H1 (cell line): Measurements from ENCODE around the gene PCDHGA8. TPM values are rescaled to one million over a fixed set of nuclear protein-coding genes. Genes with fewer than 3 reads are reported as not detected.

Experiments
- CHD7 ChIP-seq: fragments of 300-600 bp; sonication (generic); IDR thresholded peaks from 2 replicates; pipeline ENCODE4 v1.7.1; 2012; ENCODE audit warnings: low read length, moderate library complexity, mild to moderate bottlenecking, inconsistent platforms; ENCODE audit not compliant: insufficient replicate concordance
- polyA plus RNA-seq, 7 experiments: library from polyadenylated mRNA; depleted of rRNA in 3 of 7; stranded (reverse) in 5 of 7; unstranded in 2 of 7; fragments of >200 nt in 5 of 7; fragments of 200-250 nt in 2 of 7; gene quantifications; 1 replicate in 5 of 7; 2 replicates in 1 of 7; 4 replicates in 1 of 7; pipeline versions ENCODE4 v1.2.1 to v1.2.3, GENCODE V29; 2011 to 2013; ENCODE audit warnings: missing spikeins in 2 of 7, mixed read lengths in 2 of 7
- total RNA-seq: library from RNA; stranded (reverse); fragmentation: NEBNext Ultra II Directional; extraction: Animal tissue kit (Norgen Biotek cat#: 25700); gene quantifications from 2 replicates; pipeline ENCODE4 v1.2.1, GENCODE V29; 2021

Gene PCDHGA8
- total and polyA plus RNA-seq, 2 of the 8 experiments (the other 6 are each of a cell fraction or from before 2014, with no cell fraction given): 0.79 to 1.4 TPM

- TF ChIP-seq CHD7: no peak
Observed at GRCh38 chr5:141437221-141437620, 44.8 kb downstream of the PCDHGA8 start (continued).
